Activated CD4-positive, alpha-beta T cell treated with anti-CD3 and anti-CD28 coated beads for 24 hours (primary cell): ENCODE data around the gene EXOC6B.

Experiments
- DNase-seq, 2 donors: peaks; one replicate each; pipeline ENCODE4 v3.0.0-alpha.2; 2020; ENCODE audit warnings: low read depth in 2 of 2

EXOC6B gene

GRCh38 chr2:72825257-72826155 lies at the start of gene EXOC6B:
TSS of gene EXOC6B (minus strand) at chr2:72826033.
- peak; percentile 82 to 87 for DNase-seq

- DNase-seq, result no peak
Observed at GRCh38 chr2:72871880-72872279, 46.0 kb upstream of the EXOC6B start.

- no peak for DNase-seq
Observed at GRCh38 chr2:72871060-72871459, 45.2 kb upstream of the EXOC6B start.

GRCh38 chr2:72864500-72864899 lies 38.7 kb upstream of the EXOC6B start:
- peak; percentile 7 to 23 for DNase-seq

- no peak for DNase-seq
Observed at GRCh38 chr2:72863046-72863445, 37.2 kb upstream of the EXOC6B start.

- peak; percentile 81 to 87 for DNase-seq
Observed at GRCh38 chr2:72862239-72862988, 36.6 kb upstream of the EXOC6B start.

- DNase-seq, result peak; percentile 29 to 34
Observed at GRCh38 chr2:72859831-72860262, 34.0 kb upstream of the EXOC6B start.

- DNase-seq, result no peak
Observed at GRCh38 chr2:72851333-72851732, 25.5 kb upstream of the EXOC6B start.

- no peak for DNase-seq
Observed at GRCh38 chr2:72849138-72849462, 23.3 kb upstream of the EXOC6B start.

- no peak for DNase-seq
Observed at GRCh38 chr2:72848436-72849137, 22.8 kb upstream of the EXOC6B start.

- no peak for DNase-seq
Observed at GRCh38 chr2:72847534-72848315, 21.9 kb upstream of the EXOC6B start.

- DNase-seq, result no peak
Observed at GRCh38 chr2:72846171-72847095, 20.6 kb upstream of the EXOC6B start.

- no peak for DNase-seq
Observed at GRCh38 chr2:72843301-72843700, 17.5 kb upstream of the EXOC6B start.

- DNase-seq, result no peak
Observed at GRCh38 chr2:72841462-72842125, 15.8 kb upstream of the EXOC6B start.

GRCh38 chr2:72840066-72840465 lies 14.2 kb upstream of the EXOC6B start:
- DNase-seq, result no peak

GRCh38 chr2:72837171-72837570 lies 11.3 kb upstream of the EXOC6B start:
- DNase-seq, result no peak

- no peak for DNase-seq
Observed at GRCh38 chr2:72835403-72835802, 9.6 kb upstream of the EXOC6B start.

- no peak for DNase-seq
Observed at GRCh38 chr2:72834596-72834995, 8.8 kb upstream of the EXOC6B start.

GRCh38 chr2:72833084-72833714 lies 7.4 kb upstream of the EXOC6B start:
- DNase-seq, result no peak
